Adrenal gland (tissue), 12 donors: ENCODE data around the gene TLX1. TPM values are rescaled to one million over a fixed set of nuclear protein-coding genes. Genes with fewer than 3 reads are reported as not detected.

ENCODE experiments used
- DNase-seq, 7 donors: peaks; one replicate each; pipeline ENCODE4 v3.0.0-alpha.2; 2019 to 2020
- H3K27ac ChIP-seq, 5 donors: fragments of 200-600 bp; sonication (generic) in 4 of 5; 1 replicate in 3 of 5; 2 replicates in 2 of 5; pipeline versions ENCODE4 v1.5.1 to v1.8.0; 2016 to 2020; ENCODE audit warnings: mild to moderate bottlenecking in 1 of 5
- H3K27me3 ChIP-seq: fragments of 200-600 bp; 2 replicates; pipeline ENCODE4 v1.8.0; 2021
- H3K36me3 ChIP-seq, 2 donors: fragments of 200-600 bp; replicated peaks in 1 of 2; 1 replicate in 1 of 2; 2 replicates in 1 of 2; pipeline versions ENCODE4 v1.5.1 to v1.8.0; 2018 to 2022
- H3K4me1 ChIP-seq, 2 donors: fragments of 200-600 bp; replicated peaks in 1 of 2; 1 replicate in 1 of 2; 2 replicates in 1 of 2; pipeline versions ENCODE4 v1.5.1 to v1.8.0; 2018 to 2021
- H3K4me3 ChIP-seq, 4 donors: fragments of 200-600 bp; sonication (generic) in 3 of 4; one replicate each; pipeline ENCODE4 v1.5.1; 2016 to 2018
- H3K9me3 ChIP-seq, 3 donors: fragments of 200-600 bp; sonication (generic) in 1 of 3; replicated peaks in 1 of 3; 1 replicate in 2 of 3; 2 replicates in 1 of 3; pipeline versions ENCODE4 v1.5.1 to v1.8.0; 2016 to 2021
- POLR2A ChIP-seq, 2 donors: fragments of 450-650 bp; IDR thresholded peaks; one replicate each; pipeline ENCODE4 v1.6.1; 2017; ENCODE audit warnings: antibody characterized with exemption in 2 of 2, mild to moderate bottlenecking in 2 of 2, moderate library complexity in 1 of 2
- WGBS, 4 donors: extraction: QIAGEN DNeasy Blood & Tissue Kit in 2 of 4; methylation state at CpG; one replicate each; pipeline versions ENCODE4 v1.1.5 to v1.1.7; 2013 to 2017; 5-methylcytosine and 5-hydroxymethylcytosine counted together
- intact Hi-C, 2 donors: fragments of 100-400 bp; cut with DNase I; formaldehyde crosslinking; loops; one replicate each; pipeline versions ENCODE4 v1.14.1 to v1.15.0; 2022 to 2023
- polyA plus RNA-seq, 3 donors: library from polyadenylated mRNA; stranded (reverse); fragments of 200-250 nt in 2 of 3; fragments of 350-450 nt in 1 of 3; fragmentation: Illumina TruSeq in 1 of 3; extraction: RNeasy Lipid Tissue Mini Kit (QIAGEN cat#74804) in 1 of 3; gene quantifications; one replicate each; pipeline ENCODE4 v1.2.3, GENCODE V29; 2013 to 2014
- total RNA-seq, 9 donors: library from RNA; depleted of rRNA in 4 of 9; stranded (reverse); fragments of >200 nt in 4 of 9; fragments of 120-200 nt in 1 of 9; fragmentation: NEBNext Ultra II Directional in 1 of 9; extraction: Animal tissue kit (Norgen Biotek cat#: 25700) in 1 of 9; gene quantifications; one replicate each; pipeline versions ENCODE4 v1.1.0 to v1.2.4, GENCODE V29; 2013 to 2023
- TF ChIP-seq, protein P1 (sequence below), 6 experiments: fragments of 450-650 bp in 4 of 6; fragments of 200-600 bp in 2 of 6; sonication (generic) in 1 of 6; IDR thresholded peaks; 1 replicate in 5 of 6; 2 replicates in 1 of 6; pipeline versions ENCODE4 v1.5.1 to v1.8.0; 2016 to 2021; ENCODE audit warnings: antibody characterized with exemption in 6 of 6, mild to moderate bottlenecking in 2 of 6, moderate library complexity in 1 of 6
- donor health status: healthy with polysubstance abuse.
- donor health status: Bipolar disorder and iron deficiency.
- donor health status: DM: yes; HTN: yes; CAD: no.
- donor health status: DM: no; HTN: no; CAD: no.
- donor health status: DM: no; HTN: no; CAD: no.
- donor health status: DM: yes; HTN: yes; CAD: no.

TLX1 gene
- total and polyA plus RNA-seq, 12 donors = not detected

DNA sequence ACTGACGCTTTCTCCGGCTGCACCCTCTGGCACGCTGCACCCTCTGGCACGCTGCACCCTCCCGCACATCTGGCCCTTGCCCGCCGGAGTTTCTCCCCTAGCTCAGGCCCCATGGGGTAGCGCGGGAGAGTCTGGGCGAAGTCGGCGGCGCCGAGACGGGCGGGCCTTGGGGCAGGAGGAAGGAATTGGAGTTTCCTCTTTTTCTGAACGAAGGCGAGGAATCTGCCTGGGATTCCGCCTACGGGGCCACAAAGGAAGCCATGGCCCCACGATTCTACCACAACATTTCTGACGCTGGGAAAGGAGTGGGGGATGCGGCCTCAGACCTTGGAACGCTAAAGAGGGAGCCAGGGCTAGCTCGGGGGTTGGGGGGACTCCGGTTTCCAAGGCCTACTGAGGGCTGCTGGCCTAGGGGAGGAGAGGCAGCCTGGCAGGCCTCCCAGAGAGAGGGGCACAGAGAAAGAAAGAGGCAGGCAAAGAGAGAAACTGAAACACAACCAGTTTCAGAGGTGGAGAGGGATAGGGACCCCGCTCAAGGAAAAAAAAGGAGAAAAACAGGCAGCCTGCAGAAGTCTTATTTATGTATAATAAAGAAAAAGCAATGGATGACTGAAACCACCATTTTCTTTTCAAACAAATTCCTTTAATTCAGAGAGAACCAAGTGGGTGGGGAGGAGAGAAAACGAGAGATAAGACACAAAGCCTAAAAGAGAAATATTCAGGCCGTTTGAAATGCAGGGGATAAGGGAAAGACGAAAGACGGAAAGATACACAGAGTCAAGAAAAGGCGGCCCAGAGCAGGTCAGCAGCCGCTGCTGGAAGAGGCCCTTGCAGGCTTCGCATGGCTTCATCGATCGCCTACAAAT, 4.3 kb downstream of the TLX1 start:
- Histone ChIP-seq H3K27me3 (peaks cover 94% of the 10 kb centered on the region), H3K9me3 (no peaks in the 10 kb centered on the region), H3K4me3 (no peak overlapping the region), H3K27ac (no peak overlapping the region), H3K36me3 (no peaks in the 10 kb centered on the region), H3K4me1 (peaks cover 11 to 15% of the 10 kb centered on the region in 2 donors)
- TF ChIP-seq POLR2A (IDR thresholded peaks at IDR 0.05) = no peak
- TF ChIP-seq, protein P1, sequence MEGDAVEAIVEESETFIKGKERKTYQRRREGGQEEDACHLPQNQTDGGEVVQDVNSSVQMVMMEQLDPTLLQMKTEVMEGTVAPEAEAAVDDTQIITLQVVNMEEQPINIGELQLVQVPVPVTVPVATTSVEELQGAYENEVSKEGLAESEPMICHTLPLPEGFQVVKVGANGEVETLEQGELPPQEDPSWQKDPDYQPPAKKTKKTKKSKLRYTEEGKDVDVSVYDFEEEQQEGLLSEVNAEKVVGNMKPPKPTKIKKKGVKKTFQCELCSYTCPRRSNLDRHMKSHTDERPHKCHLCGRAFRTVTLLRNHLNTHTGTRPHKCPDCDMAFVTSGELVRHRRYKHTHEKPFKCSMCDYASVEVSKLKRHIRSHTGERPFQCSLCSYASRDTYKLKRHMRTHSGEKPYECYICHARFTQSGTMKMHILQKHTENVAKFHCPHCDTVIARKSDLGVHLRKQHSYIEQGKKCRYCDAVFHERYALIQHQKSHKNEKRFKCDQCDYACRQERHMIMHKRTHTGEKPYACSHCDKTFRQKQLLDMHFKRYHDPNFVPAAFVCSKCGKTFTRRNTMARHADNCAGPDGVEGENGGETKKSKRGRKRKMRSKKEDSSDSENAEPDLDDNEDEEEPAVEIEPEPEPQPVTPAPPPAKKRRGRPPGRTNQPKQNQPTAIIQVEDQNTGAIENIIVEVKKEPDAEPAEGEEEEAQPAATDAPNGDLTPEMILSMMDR (IDR thresholded peaks at IDR 0.05) = no peak
- 21 to 29% (median 27%) methylated on average over 26 to 36 of the region's 36 CpGs for WGBS, 4 donors
- intact Hi-C loops = no loop called here
- DNase-seq = no peak

DNA sequence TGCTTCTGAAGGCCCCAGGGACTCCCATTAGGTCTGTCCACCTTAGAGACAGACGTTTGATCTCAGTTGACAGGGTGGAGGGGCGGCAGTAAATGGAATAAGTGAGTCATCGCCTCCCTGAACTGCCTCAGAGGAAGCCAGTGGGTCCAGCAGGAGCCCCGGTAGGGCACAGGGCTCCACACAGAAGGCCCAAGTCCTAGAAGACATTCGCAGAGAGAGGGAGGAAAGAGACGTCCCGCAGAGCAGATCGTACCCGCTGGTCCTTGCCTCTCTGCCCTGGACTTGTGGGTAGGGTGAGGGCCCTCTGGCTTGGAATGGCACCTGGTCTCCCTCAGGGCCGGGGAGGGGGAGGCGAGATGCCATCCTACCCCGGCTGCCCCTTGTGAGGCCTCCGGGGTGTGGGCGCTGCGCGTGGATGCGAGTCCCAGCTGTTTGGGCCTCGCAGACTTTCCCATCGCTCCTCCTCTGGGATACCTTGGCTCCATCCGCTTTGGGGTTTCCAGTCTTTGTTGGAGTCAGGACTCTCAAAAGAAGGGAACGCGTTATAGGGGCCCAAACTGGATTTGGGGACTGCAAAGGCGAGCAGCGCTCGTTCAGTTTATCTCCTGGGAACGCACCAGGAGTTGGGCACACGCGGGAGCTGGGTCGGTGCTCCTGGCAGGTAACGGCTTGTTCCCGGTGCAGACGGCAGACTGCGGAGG, 5.1 kb downstream of the TLX1 start:
- DNase-seq = no peak
- intact Hi-C loops = no loop called here
- Histone ChIP-seq H3K36me3 (no peaks in the 10 kb centered on the region), H3K9me3 (no peaks in the 10 kb centered on the region), H3K27me3 (peaks cover 95% of the 10 kb centered on the region), H3K4me3 (no peak overlapping the region), H3K27ac (no peak overlapping the region), H3K4me1 (peaks cover 9 to 12% of the 10 kb centered on the region in 2 donors)
- WGBS, 4 donors = 21 to 28% (median 26%) methylated on average over 21 to 33 of the region's 33 CpGs
- TF ChIP-seq POLR2A (IDR thresholded peaks at IDR 0.05) = no peak
- TF ChIP-seq, protein P1 (IDR thresholded peaks at IDR 0.05) = no peak

DNA sequence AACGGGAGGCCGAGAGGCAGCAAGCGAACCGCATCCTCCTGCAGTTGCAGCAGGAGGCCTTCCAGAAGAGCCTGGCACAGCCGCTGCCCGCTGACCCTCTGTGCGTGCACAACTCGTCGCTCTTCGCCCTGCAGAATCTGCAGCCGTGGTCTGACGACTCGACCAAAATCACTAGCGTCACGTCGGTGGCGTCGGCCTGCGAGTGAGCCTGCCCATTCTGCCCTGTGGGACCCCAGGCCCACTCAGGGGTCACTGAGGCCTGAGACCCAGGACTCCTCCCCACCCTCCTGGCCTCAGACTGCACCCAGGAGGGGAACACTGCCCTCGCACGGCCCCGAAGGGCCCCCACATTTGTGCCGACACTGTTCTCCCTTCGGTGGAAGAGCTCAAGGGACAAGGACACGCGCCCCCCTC, 5.6 kb downstream of the TLX1 start:
- Histone ChIP-seq H3K27ac (no peak overlapping the region), H3K36me3 (no peaks in the 10 kb centered on the region), H3K4me1 (peaks cover 4 to 7% of the 10 kb centered on the region in 2 donors), H3K9me3 (no peaks in the 10 kb centered on the region), H3K4me3 (no peak overlapping the region), H3K27me3 (peaks cover 95% of the 10 kb centered on the region)
- 22 to 41% (median 24%) methylated on average over 7 to 26 of the region's 26 CpGs for WGBS, 4 donors
- no peak for TF ChIP-seq POLR2A (IDR thresholded peaks at IDR 0.05)
- TF ChIP-seq, protein P1 (IDR thresholded peaks at IDR 0.05) = no peak
- DNase-seq = no peak
- intact Hi-C loops = no loop called here

DNA sequence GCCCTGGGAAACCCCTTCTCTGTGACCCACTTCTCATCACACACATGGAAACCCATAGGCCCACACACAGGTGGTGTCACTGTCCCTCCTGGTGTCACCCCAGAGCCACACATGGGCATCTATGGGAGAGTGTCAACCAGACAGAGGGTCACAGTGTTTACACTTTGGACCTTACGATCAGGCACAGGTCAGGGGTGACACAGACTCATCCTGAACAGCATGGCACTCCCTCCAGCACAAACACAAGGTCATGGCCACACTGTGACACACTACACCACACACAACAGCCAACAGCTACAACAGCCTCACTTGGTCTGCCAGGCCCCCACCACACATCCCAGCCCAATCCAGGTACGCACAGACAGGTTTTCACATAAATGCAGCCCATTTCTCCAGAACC, 6.2 kb downstream of the TLX1 start:
- peaks cover 93% of the 10 kb centered on the region for H3K27me3 ChIP-seq
- 25 to 56% (median 48%) methylated on average over 2 of the region's 2 CpGs for WGBS, 4 donors
- TF ChIP-seq, protein P1 (IDR thresholded peaks at IDR 0.05) = no peak
- no peak for TF ChIP-seq POLR2A (IDR thresholded peaks at IDR 0.05)

More for the DNA sequence above, 6.2 kb downstream of the TLX1 start:
- H3K4me1 ChIP-seq = peaks cover 0 to 5% of the 10 kb centered on the region in 2 donors
- H3K4me3 ChIP-seq = no peak overlapping the region
- no peaks in the 10 kb centered on the region for H3K9me3 ChIP-seq
- H3K27ac ChIP-seq = no peak overlapping the region
- no peaks in the 10 kb centered on the region for H3K36me3 ChIP-seq
- intact Hi-C loops = no loop called here
- no peak for DNase-seq
